GM18909 (cell line): ENCODE results near the gene GFOD2.
"Not testable (repeated sequence)": the region's sequence is repeated elsewhere in the genome, so short reads cannot be mapped to it uniquely, and the experiment has no call there.

Experiments used
- ATAC-seq: cut with Tn5 transposase; IDR thresholded peaks from one replicate; pipeline ENCODE4 v1.9.1; 2021; ENCODE audit warnings: mild to moderate bottlenecking; ENCODE audit not compliant: unreplicated experiment, poor library complexity

Gene GFOD2

GRCh38 chr16:67707210-67707609 lies 11.9 kb downstream of the GFOD2 start:
- ATAC-seq: no peak

GRCh38 chr16:67704110-67704509 lies 15.0 kb downstream of the GFOD2 start:
- no peak for ATAC-seq

- ATAC-seq: no peak
These were observed 15.5 kb downstream of the GFOD2 start for GRCh38 chr16:67703626-67704025.

GRCh38 chr16:67702130-67702529 lies 17.0 kb downstream of the GFOD2 start:
- no peak for ATAC-seq

GRCh38 chr16:67701420-67701819 lies 17.7 kb downstream of the GFOD2 start:
- no peak for ATAC-seq

GRCh38 chr16:67699265-67699664 lies 19.9 kb downstream of the GFOD2 start:
- ATAC-seq: no peak

- ATAC-seq: no peak
These were observed 21.5 kb downstream of the GFOD2 start for GRCh38 chr16:67697422-67698185.

GRCh38 chr16:67694611-67695010 lies 24.5 kb downstream of the GFOD2 start:
- no peak for ATAC-seq

GRCh38 chr16:67693517-67694285 lies 25.4 kb downstream of the GFOD2 start:
- not testable (repeated sequence) for ATAC-seq

GRCh38 chr16:67685388-67686112 lies 33.6 kb downstream of the GFOD2 start:
- ATAC-seq: no peak

- no peak for ATAC-seq
These were observed 35.3 kb downstream of the GFOD2 start for GRCh38 chr16:67683767-67684166.

- ATAC-seq: no peak
These were observed 38.9 kb downstream of the GFOD2 start for GRCh38 chr16:67679935-67680897.

- ATAC-seq: no peak
These were observed 40.6 kb downstream of the GFOD2 start for GRCh38 chr16:67678354-67679023.

GRCh38 chr16:67677712-67678111 lies 41.4 kb downstream of the GFOD2 start:
- ATAC-seq: no peak

GRCh38 chr16:67676939-67677338 lies 42.2 kb downstream of the GFOD2 start:
- ATAC-seq: no peak

- ATAC-seq: no peak
These were observed 42.6 kb downstream of the GFOD2 start for GRCh38 chr16:67676516-67676915.

GRCh38 chr16:67675999-67676398 lies 43.1 kb downstream of the GFOD2 start:
- no peak for ATAC-seq

GRCh38 chr16:67675579-67675935 lies 43.6 kb downstream of the GFOD2 start:
- no peak for ATAC-seq

- ATAC-seq: no peak
These were observed 44.1 kb downstream of the GFOD2 start for GRCh38 chr16:67674851-67675578.
